HG03159 (cell line): ENCODE results near the gene SLIT3.

Source experiments
- ATAC-seq: cut with Tn5 transposase; IDR thresholded peaks from one replicate; pipeline ENCODE4 v1.9.1; 2021; ENCODE audit warnings: mild to moderate bottlenecking, moderate library complexity; ENCODE audit not compliant: unreplicated experiment

SLIT3 gene

GRCh38 chr5:168941901-168942300, 359.0 kb downstream of the SLIT3 start:
- no peak for ATAC-seq

- ATAC-seq, result no peak
These were observed 360.2 kb downstream of the SLIT3 start for GRCh38 chr5:168940712-168941111.

GRCh38 chr5:168939887-168940544, 360.9 kb downstream of the SLIT3 start:
- ATAC-seq, result no peak

DNA sequence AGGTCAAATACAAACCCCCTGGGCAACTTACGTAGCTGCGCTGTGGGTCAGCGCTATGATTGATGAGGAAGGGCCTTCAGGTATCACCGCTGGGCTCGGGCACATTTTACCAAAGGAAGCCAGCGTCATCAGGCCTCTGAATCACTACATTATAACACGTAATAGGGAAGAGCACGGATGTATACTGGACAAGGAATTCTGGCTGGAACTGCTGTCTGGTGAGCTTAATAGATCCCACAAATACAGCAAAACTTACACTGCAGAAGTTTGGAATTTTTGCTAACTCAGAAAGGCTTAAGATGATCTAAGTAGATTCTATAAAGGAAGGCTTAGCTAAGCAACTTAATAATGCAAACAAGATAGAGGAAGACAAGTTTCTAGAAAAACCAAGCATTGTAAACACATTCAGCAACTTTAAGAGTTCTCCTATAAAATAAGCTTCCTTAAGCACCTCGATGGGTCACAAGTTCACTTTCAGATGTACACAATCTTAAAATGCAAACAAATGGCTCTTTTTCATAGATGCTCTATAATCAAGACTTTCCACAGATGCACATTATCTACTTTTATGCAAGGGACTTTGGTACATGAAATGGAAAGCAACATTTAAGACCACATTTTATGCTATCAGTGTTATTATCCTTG, 361.7 kb downstream of the SLIT3 start:
- ATAC-seq, result no peak

DNA sequence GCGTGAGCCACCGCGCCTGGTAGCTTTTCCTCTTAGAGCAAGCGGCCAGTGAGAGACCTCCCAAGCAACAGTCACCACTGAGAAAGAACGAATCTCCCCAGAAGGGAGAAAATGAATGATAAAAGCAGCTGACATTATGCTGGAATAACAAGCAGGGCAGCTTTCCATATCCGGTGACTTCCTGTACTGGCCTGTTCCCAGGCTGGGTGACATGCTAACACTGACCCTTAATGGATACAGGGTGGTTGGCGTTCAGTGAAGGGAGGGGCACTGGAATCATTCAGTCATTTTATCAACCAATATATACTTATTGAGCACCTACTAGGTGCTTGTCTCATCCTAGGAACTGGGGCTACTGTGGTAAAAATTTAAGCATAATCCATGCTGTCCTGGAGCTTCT, 364.4 kb downstream of the SLIT3 start:
- ATAC-seq, result no peak

GRCh38 chr5:168935183-168935582, 365.8 kb downstream of the SLIT3 start:
- no peak for ATAC-seq

DNA sequence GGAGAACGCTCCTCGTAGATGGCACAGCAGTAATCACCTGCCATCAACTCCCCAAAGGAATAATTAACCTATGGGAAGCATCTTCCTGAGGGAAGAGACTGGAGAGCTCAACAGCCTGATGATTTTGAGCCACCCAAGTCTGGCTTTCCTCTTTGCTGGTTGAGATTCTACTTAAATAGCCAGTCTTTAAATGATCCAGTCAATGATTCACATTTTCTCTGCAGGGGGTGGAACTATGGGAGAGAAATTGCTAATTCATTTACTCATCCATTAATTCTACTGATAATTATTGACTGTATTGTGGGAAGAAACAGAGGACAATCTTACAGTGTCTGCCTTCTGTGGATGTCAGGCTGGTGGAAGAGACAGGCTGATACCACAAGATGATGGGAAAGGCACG, 366.8 kb downstream of the SLIT3 start:
- ATAC-seq, result no peak

DNA sequence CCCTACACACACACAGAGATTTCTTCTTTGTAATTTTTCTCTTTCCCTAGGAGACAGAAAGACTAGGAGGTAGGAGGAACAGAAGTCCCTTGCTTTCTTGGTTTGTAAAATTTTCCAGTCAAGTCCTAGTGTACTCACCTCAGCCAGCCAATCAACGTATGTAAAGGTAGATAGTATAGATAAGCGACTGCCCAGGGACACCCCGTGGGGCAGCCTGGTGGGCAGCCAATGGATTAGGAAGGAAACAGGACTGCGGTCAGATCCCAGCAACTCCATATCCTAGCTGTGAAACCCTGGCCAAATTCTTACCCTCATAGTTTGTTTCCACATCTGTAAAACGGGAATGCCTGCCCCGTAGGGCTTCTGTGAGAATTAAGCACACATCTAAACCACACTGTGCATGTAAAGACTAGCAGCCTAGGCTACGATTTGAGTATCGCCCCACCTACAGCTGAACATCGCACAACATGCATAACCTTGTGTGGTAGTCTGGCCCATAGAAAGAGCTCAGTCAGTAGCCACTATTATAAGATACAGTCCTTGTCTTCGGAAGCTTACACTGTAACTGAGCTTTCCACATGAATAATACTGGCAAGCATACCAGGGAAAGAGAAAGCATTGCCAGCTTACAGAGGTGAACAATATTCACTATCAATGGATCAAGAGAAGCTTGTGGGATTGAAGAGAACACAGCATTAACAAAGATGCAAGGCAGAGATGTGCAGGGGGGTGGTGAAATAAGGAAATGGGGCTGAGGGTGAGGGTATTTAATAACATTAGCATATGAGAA, 368.3 kb downstream of the SLIT3 start:
- ATAC-seq, result no peak

GRCh38 chr5:168931638-168932345, 369.1 kb downstream of the SLIT3 start:
- no peak for ATAC-seq

GRCh38 chr5:168929656-168930055, 371.3 kb downstream of the SLIT3 start:
- no peak for ATAC-seq

- no peak for ATAC-seq
These were observed 375.8 kb downstream of the SLIT3 start for GRCh38 chr5:168925160-168925559.

GRCh38 chr5:168921147-168921866, 379.6 kb downstream of the SLIT3 start:
- ATAC-seq, result no peak

GRCh38 chr5:168920019-168920810, 380.7 kb downstream of the SLIT3 start:
- ATAC-seq, result no peak

- ATAC-seq, result no peak
These were observed 382.9 kb downstream of the SLIT3 start for GRCh38 chr5:168917947-168918600.

DNA sequence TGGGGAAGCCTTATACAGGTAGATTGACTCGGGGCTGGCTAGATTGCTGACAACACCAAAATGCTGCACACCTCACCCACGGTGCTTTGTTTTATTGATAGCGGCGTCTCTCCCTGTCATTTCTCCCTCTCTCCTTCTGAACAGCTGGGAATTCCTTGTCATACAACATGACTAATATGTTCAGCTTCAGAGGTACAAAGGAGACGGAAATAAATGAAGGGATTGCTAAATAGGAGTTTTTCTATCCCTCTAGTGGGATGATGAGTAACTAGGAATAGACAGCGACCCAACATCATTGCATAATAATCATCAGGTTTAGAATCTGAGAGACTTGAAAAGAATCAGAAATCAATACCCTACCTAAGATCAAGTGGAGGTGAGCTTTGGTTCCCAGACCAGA, 384.1 kb downstream of the SLIT3 start:
- no peak for ATAC-seq

DNA sequence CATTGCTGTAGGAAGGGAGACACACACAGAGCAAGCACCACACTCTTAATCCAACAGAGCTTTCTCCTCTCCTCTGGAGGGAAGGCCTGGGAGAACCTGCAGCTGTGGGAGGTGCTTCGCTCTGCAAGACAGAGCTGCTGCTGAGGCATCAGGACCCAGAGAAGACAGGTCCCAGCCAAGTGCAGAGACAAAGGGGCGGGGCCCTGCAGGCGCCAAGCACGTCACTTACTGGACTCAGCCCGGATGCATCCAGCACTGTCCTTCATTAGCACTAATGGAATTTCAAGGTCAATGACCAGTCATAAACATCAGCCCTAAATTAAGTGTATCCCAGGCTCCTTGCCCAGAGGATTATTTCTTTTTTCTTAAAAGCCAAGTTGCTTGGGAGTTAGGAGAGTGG, 384.7 kb downstream of the SLIT3 start:
- no peak for ATAC-seq

GRCh38 chr5:168914491-168914890, 386.4 kb downstream of the SLIT3 start:
- no peak for ATAC-seq

- no peak for ATAC-seq
These were observed 390.1 kb downstream of the SLIT3 start for GRCh38 chr5:168910874-168911273.

GRCh38 chr5:168908207-168908606, 392.7 kb downstream of the SLIT3 start:
- ATAC-seq, result no peak
